Skeletal muscle cell (primary cell): ENCODE measurements around the gene SAYSD1.

Experiments used
- DNase-seq: peaks from one replicate; pipeline ENCODE4 v3.0.0-alpha.2; 2010; ENCODE audit warnings: low read depth
- H3K4me3 ChIP-seq: 2 replicates; pipeline ENCODE4 v1.5.1; 2011; ENCODE audit warnings: low read depth, mild to moderate bottlenecking, control low read depth, low read length, moderate library complexity

SAYSD1 gene

DNA sequence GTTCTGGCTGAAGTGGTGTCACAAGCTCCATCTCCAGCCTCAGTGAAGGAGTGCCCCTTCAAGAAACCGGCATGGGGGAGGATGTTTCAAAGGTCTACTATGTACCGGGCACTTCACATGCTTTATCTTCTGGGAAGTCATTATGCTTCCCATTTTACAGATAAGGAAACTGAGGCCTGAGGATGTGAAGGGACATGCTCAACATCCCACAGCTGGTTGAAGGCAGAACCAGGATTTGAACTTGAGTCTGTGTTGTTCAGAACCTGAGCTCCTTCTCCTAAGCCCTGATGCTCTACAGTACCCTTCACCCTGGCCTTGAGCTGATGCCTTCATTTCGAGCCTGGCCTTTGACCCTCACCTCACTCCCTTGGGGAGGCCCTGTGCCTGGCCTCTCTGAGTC is 53.4 kb downstream of the SAYSD1 start:
- DNase-seq: no peak
- no peak overlapping the region for H3K4me3 ChIP-seq

DNA sequence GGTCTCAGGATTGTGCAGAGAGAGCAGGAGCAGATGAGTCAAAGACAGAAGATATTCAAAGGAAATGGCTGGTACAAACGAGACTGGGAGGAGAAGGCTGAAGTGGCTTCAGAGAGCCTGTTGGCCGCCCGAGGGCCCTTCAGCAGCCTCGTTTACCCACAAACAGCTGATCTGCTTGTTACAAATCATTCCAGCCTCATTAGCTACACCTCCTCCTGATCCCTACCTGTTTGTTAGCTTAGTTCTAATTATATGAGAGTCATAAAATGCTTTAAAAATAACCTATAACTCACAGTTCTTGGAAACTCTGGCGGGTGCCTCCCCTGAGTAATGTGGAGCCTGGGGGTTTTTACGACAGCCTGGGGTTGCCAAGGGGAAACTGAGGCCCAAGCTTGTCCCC is 53.8 kb downstream of the SAYSD1 start:
- no peak overlapping the region for H3K4me3 ChIP-seq
- no peak for DNase-seq

DNA sequence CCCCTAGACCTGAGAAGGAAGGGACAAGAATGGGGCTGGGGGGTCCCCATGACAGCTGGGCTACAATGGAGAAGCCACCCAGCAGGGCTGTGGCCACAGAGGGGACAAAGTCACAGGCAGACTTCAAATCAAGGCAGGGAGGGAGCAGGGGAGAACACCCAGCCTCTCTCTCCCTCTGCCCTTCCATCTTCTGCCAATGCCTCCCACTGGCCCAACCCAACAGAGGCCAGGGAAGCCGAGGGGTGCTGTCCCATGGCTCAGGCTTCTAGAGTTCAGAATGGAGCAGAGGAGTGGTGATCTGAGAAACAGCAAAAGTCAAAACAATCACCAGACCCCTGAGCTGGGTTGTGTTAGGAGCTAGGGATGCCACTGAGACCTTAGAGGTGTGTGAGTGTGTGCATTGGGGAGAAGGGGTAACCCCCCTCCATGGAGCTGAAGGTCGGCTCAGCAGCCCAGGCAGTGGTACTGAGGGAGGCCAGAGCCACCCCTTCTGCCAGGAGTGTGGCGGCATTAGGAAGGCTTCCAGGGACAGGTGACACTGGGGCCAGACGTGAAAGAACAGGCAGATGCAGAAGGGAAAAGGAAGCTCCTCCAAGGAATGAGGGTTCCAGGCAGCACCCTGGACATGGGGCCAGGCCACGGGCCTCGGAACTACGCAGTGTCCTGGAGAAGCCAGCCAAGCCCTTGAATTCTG is 54.4 kb downstream of the SAYSD1 start:
- H3K4me3 ChIP-seq: no peak overlapping the region
- DNase-seq: no peak

DNA sequence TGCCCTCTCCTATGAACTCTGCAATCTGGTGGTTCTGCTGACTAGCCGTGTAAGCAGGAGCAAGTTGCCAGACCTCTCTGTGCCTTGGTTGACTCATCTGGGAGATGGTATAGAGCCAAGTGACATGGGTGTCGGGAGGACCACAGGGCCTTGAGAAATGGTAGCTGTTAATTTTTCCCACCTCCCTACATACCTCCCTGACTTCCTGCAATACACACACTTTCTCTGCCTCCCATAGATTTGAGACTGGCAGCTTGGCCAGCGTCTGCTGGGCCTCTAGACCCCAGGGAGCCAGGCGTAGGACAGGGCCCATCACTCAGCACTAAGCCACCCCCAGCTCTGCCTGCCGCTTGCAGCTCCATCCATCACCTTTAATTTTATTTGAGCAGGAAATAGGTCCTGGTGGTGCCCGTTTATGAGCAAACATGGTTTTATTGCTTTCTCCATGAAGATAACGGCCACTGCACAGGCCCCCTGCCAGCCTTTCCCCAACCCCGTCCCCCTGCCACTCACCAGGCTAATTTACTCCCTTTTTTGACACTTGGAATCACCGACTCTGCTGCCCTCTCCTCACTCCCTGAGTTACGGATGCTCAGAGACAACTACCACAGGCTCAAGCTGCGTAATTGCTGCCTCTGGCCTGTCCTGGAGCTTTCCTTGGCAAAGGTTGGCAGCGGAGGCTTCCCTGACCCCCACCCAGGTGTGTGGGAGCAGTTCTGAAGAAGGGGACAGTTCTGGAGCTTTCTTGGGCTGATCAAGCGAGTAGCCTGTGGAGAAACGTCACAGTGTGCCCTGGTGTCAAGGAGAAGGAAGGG is 55.3 kb downstream of the SAYSD1 start:
- DNase-seq: no peak

GRCh38 chr6:39058471-39059147 is 56.4 kb downstream of the SAYSD1 start:
- H3K4me3 ChIP-seq: no peak overlapping the region
- DNase-seq: no peak

More for the DNA sequence above, 55.3 kb downstream of the SAYSD1 start:
- H3K4me3 ChIP-seq: no peak overlapping the region

- no peak for DNase-seq
These were observed 57.5 kb downstream of the SAYSD1 start for GRCh38 chr6:39057251-39058155.

GRCh38 chr6:39056681-39057080 is 58.3 kb downstream of the SAYSD1 start:
- DNase-seq: no peak
- no peak overlapping the region for H3K4me3 ChIP-seq

More at GRCh38 chr6:39057251-39058155, 57.5 kb downstream of the SAYSD1 start:
- H3K4me3 ChIP-seq: no peak overlapping the region

DNA sequence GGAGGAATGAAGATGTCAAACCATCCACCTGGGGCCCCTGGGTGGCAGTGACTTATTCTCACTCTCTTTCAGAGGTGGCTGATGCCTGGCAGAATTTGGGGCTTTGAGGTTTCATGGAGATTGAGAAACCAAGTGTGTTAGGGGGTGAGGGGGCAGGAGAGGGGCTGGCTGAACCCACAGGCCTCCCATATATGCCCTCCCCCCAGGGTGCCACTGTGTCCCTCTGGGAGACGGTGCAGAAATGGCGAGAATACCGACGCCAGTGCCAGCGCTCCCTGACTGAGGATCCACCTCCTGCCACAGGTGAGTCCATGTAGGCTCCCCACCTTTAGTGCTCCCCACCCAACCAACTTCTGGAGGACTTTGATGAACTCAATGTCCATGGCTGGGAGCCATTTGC is 58.8 kb downstream of the SAYSD1 start:
- no peak overlapping the region for H3K4me3 ChIP-seq
- no peak for DNase-seq

DNA sequence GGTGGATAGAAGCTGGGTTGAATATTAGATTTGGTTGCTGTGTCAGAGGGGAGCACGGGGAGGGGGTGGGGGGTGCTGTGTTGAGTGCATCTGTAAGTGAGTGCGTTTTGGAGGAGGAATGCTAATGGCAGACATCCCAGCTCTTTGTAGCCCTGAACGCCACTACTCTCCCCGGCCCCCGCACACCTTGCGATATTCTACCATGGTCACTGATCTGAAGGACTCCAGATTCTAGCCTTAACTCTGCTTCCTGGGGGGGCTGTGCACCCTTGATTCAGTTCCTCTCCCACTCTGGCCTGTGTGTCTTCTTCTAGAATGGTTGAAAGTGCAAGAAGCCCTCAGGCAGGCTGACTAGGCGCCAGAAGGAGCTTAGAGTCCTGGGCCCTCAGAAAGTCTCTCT is 59.3 kb downstream of the SAYSD1 start:
- no peak for DNase-seq
- no peak overlapping the region for H3K4me3 ChIP-seq

DNA sequence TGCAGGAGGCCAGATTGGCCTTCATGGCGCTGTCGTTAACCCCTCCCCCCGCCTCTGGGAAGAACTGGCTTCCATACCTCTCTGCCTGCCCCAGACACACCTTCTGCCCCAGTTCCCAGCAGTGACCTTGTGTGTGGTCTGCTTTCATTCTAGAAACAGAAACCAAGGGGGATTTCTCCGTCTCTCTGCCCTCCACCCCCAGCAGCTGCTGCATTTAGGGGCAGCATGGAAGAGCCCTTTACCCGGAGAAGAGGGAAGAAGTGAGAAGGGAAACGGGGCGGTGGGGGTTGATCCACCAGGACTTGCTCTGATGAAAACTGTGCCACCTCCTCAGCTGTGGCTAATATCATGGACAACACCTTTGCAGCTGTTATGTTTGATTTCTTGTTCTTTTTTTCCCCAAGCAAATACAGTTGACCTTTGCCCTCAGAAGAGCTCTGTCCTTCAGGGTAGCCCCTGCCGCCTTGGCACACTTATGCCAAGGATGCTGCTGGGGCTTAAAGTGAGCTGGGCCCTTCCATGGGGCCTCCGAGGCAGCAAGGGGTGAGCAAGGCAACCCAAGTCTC is 60.3 kb downstream of the SAYSD1 start:
- DNase-seq: no peak
- H3K4me3 ChIP-seq: no peak overlapping the region
